ENCODE measurements around the gene AMFR. TPM values are rescaled to one million over a fixed set of nuclear protein-coding genes. Genes with fewer than 3 reads are reported as not detected.

Gene AMFR
- total and polyA plus RNA-seq, 2 of the 8 experiments (the other 6 are each of a cell fraction or from before 2014, with no cell fraction given): 18.6 to 21.7 TPM

DNA sequence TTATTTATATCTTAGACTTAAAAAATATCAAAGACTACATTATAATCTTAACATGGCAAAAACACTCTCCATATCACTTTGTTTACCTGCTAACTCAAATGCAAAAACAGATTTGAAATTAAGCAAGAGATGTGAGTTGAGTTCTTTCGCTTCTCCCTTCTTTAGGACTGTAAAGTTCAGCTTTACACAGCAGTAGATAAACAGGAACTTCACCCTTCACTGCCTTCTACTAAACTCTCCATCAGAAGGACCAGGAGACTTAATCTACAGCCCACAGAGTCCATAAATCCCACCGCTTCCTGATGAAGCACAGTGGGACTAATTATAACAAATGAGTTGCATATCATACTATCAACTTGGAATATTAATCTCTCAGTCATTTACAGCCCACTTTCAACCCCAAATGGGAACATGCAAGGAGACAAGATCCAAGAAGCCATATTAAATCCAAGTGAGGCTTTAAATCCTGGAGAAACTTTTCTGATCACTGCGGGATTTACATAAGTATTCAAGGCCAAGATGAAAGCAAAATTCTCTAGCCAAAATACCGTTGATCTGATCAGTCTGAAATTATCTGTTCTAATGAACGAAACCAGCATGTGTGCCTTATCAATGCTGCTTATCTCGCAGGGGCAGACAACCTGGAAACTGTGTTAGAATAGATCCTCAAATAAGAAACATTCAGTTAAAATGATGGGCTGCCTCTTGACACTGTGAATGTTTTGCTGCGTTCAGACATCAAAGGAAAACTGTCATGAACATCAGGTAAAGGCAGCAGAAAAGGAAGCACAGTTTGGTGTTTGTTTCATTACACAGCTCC lies 1.6 kb downstream of the AMFR start (continued):
- TF ChIP-seq CHD7 (IDR thresholded peaks at IDR 0.05; ENCODE audit: insufficient replicate concordance, low read length) (no peak), BACH1 (IDR thresholded peaks at IDR 0.05; ENCODE audit: low read length) (no peak), KDM4A (IDR thresholded peaks at IDR 0.05; ENCODE audit: low read depth, low read length, severe bottlenecking) (no peak), EZH2 (IDR thresholded peaks at IDR 0.05; ENCODE audit: low read depth, low read length, severe bottlenecking) (no peak), EP300 (IDR thresholded peaks at IDR 0.05; ENCODE audit: borderline replicate concordance in 1 of 2, low read depth in 2 of 2, low read length in 2 of 2) (no peak), CEBPB (IDR thresholded peaks at IDR 0.05; ENCODE audit: low read depth, low read length) (no peak), SP4 (IDR thresholded peaks at IDR 0.05; ENCODE audit: low read length) (no peak), NANOG (IDR thresholded peaks at IDR 0.05; ENCODE audit: insufficient read depth, low read depth, low read length, poor library complexity, severe bottlenecking) (no peak)
- TF ChIP-seq, protein P1, sequence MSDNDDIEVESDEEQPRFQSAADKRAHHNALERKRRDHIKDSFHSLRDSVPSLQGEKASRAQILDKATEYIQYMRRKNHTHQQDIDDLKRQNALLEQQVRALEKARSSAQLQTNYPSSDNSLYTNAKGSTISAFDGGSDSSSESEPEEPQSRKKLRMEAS (IDR thresholded peaks at IDR 0.05): no peak
